AG09319 (cell line): Measurements from ENCODE around the gene BTBD9.

Experiments
- DNase-seq: peaks from one replicate; pipeline ENCODE4 v3.0.0-alpha.2; 2010; ENCODE audit warnings: low read depth; ENCODE audit errors: extremely low read depth
- CTCF ChIP-seq: IDR thresholded peaks from 2 replicates; pipeline ENCODE4 v1.5.1; 2011; ENCODE audit warnings: low read depth, mild to moderate bottlenecking, inconsistent platforms, low read length, moderate library complexity

The BTBD9 gene

GRCh38 chr6:38148606-38149005 is 491.1 kb downstream of the BTBD9 start:
- no peak for TF ChIP-seq CTCF
- no peak for DNase-seq

GRCh38 chr6:38146734-38147027 is 493.0 kb downstream of the BTBD9 start:
- no peak for DNase-seq
- TF ChIP-seq CTCF = no peak

DNA sequence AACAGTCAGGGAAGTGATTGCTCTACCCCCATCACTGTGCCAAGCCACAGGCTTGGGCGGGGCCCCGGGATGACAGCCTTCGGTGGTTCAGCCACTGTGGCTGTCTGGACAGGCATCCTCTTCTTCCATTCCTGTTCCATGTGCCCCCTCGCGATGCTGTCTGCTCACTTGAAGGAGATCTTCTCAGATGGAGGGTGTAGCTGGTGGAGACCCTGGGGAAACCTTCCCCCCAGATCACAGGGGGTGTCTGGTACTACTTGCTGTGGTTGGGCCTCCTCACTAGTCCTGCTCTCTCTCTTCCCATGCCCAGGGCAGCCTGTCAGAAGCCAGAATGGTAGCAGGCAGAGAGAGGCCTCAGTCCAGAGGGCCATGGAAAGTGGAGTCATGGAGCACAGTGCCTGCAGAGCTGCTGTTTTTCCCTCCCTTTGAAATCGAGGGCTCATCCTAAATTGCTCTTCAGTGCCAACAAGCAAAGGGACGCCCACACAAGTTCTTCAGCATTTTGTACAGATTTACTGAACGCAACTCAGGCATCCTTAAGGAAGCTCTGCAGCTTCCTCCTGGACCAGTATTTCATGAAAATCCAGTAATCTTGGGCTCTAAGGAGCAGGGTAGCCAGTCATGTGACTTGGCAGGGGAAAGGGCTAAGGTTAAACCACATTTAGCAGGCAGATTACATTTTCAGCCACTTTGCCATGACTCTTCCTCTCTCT is 493.6 kb downstream of the BTBD9 start:
- no peak for TF ChIP-seq CTCF
- DNase-seq = no peak

DNA sequence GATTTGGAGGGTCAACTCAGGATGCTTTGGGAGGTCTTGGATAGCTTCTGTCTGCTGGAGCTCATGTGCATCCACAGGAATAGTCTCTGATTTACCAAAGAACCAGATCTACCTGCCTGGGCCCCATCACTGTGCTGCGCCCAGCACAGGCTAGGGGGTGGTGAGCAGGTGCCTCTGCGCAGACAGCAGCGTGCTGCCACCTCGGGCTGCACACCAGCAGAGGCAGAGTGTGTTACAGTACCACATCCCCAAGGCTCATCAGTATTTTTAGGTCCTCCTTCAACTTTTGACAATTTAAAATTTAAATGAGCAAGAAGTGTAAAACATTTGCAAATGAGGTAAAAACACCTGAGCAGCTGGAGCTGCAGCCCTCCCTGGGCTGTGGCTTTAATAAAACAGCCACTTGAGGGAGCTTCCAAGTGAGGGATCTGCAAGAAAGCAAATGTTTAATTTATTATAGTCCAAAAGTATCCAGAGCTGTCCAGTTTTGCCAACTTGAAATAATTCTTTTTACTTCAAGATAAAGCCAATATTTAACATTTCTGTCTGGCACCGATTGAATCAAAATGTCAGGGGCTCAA is 495.3 kb downstream of the BTBD9 start:
- no peak; the same call in 1 of the 2 replicates for TF ChIP-seq CTCF
- no peak for DNase-seq

GRCh38 chr6:38143191-38144150 is 496.3 kb downstream of the BTBD9 start:
- no peak for DNase-seq
- TF ChIP-seq CTCF = no peak

DNA sequence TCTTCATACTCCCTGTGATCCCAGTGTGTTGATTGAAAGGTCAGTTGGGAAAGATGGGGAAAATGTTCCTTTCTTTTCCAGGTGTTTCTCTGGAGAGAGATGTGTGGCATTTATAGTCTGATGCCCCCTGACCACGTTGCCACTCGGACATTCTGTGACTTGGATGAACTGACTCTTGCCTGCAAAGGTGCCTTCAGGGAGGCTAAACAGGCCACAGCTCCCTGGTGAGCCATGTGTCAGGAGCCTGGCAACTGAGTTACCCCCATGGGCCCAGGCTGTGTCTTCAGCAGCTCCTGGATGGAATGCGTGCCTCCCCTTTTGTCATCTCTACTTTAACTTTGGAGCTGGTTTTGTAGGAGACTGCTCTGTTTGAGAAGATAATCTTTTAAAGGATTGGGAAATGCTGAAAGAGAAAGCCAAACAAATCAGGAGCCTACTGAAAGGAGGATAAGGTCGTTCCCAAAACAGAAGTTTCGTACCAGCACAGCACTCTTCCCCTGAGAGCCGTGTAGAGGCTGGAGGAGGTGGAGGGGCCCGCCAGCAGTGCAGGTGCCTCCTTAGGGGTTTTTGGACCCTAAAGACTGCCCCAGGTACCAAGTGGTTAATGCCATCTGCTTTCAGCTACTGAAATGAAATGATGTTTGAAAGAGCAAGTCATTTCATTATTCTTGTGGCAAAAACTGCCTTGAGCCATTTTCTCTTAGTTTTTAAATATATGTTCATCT is 497.4 kb downstream of the BTBD9 start:
- TF ChIP-seq CTCF = no peak
- DNase-seq = no peak
